Activated CD8-positive, alpha-beta T cell treated with anti-CD3 and anti-CD28 coated beads for 36 hours (primary cell): ENCODE data around the gene RET. TPM values are rescaled to one million over a fixed set of nuclear protein-coding genes. Genes with fewer than 3 reads are reported as not detected.

Experiments used
- ATAC-seq: fragments of 200-7000 bp; cut with Tn5 transposase; one replicate; pipeline ENCODE4 v1.10.0; 2021; ENCODE audit warnings: mild to moderate bottlenecking, moderate library complexity
- CTCF ChIA-PET: fragments of 350-600 bp; sonication (Branson Sonifier 250); formaldehyde crosslinking; loops from one replicate; lab custom pipeline; 2021; ENCODE audit warnings: antibody characterized with exemption; lab: Charles Lee
- POLR2A ChIA-PET: fragments of 350-600 bp; sonication (Branson Sonifier 250); formaldehyde crosslinking; loops from one replicate; lab custom pipeline; 2021; ENCODE audit warnings: antibody characterized with exemption; lab: Charles Lee
- DNase-seq: peaks from one replicate; pipeline ENCODE4 v3.0.0-alpha.2; 2020
- H3K27ac Mint-ChIP-seq: one replicate; pipeline ENCODE4 v1.8.0; 2021; ENCODE audit warnings: mild to moderate bottlenecking, mixed read lengths
- H3K27me3 Mint-ChIP-seq: one replicate; pipeline ENCODE4 v1.8.0; 2021; ENCODE audit warnings: mixed read lengths
- H3K36me3 Mint-ChIP-seq: one replicate; pipeline ENCODE4 v1.8.0; 2021; ENCODE audit warnings: low read depth, mixed read lengths
- H3K4me1 Mint-ChIP-seq: one replicate; pipeline ENCODE4 v1.8.0; 2021; ENCODE audit warnings: low read depth, mixed read lengths
- H3K4me3 Mint-ChIP-seq: one replicate; pipeline ENCODE4 v1.8.0; 2021; ENCODE audit warnings: mild to moderate bottlenecking, moderate library complexity, mixed read lengths
- H3K9me3 Mint-ChIP-seq: one replicate; pipeline ENCODE4 v1.8.0; 2021; ENCODE audit warnings: mixed read lengths
- intact Hi-C: fragments of 100-400 bp; cut with micrococcal nuclease; formaldehyde crosslinking; loops from one replicate; pipeline ENCODE4 v1.10.0; 2022
- total RNA-seq, 2 experiments: library from RNA; stranded (reverse); gene quantifications; one replicate each; pipeline ENCODE4 v1.2.3, GENCODE V29; 2021
- TF ChIP-seq, protein P1 (sequence below): fragments of 200-600 bp; IDR thresholded peaks from one replicate; pipeline ENCODE4 v1.8.0; 2022; ENCODE audit warnings: antibody characterized with exemption, mild to moderate bottlenecking

RET gene
- total RNA-seq, 2 experiments from 2014 or later = 0.13 to 0.47 TPM

DNA sequence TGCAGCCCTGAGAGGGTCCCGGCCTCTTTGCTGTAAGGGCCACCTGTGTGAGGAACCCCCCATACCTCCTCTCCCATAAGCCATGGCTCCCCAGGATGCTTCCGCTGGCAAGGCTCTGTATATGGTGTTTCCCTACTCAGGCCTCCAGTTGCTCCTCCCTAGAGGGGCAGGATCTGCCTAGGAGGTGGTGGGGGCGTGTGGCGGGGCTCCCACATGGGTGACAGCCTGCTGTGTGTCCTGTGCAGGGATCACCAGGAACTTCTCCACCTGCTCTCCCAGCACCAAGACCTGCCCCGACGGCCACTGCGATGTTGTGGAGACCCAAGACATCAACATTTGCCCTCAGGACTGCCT lies 35.7 kb downstream of the RET start:
- Mint-ChIP-seq H3K4me3 (no peak overlapping the region), H3K27me3 (no peaks in the 10 kb centered on the region), H3K4me1 (no peaks in the 10 kb centered on the region), H3K36me3 (no peaks in the 10 kb centered on the region), H3K9me3 (no peaks in the 10 kb centered on the region), H3K27ac (no peak overlapping the region)
- TF ChIP-seq, protein P1, sequence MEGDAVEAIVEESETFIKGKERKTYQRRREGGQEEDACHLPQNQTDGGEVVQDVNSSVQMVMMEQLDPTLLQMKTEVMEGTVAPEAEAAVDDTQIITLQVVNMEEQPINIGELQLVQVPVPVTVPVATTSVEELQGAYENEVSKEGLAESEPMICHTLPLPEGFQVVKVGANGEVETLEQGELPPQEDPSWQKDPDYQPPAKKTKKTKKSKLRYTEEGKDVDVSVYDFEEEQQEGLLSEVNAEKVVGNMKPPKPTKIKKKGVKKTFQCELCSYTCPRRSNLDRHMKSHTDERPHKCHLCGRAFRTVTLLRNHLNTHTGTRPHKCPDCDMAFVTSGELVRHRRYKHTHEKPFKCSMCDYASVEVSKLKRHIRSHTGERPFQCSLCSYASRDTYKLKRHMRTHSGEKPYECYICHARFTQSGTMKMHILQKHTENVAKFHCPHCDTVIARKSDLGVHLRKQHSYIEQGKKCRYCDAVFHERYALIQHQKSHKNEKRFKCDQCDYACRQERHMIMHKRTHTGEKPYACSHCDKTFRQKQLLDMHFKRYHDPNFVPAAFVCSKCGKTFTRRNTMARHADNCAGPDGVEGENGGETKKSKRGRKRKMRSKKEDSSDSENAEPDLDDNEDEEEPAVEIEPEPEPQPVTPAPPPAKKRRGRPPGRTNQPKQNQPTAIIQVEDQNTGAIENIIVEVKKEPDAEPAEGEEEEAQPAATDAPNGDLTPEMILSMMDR = no peak
- ATAC-seq (no peak), DNase-seq (no peak)
- intact Hi-C loops = no loop called here
- ChIA-PET POLR2A (no interaction called here), CTCF (no interaction called here)

DNA sequence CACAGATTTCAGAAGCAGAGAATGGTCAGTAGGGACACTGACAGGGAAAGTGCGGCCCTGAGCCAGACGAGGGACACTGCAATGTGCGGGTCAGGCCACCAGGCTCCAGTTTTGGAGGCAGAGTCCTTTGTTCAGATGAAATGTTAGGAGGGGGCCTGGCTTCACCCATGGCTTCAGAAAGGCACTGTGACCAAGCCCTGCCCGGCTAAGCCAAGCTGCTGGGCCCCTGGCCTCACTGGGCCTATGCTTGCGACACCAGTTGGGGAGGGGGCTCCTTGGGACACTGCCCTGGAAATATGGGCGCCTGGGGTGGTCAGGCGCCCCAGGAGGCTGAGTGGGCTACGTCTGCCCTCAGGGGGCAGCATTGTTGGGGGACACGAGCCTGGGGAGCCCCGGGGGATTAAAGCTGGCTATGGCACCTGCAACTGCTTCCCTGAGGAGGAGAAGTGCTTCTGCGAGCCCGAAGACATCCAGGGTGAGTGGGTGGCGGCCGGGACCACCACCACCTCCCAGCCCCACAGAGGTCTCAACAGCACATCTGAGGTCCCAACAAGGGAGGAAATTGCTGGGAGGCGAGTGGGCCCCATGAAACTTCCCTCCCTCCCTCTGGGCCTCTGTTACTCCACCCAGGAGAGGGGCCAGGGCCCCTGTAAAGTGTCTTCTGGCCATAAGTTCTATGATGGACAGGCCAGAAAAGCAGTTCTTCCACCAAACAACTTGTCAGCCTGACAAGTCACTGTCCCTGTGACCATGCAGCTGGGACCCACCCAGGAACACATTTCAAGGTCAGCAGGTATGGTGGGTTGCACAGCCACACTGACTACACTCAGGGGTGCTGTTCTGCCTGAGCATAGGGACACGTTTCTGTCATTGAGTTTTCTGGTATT lies 36.6 kb downstream of the RET start:
- Mint-ChIP-seq H3K27ac (no peak overlapping the region), H3K9me3 (no peaks in the 10 kb centered on the region)

DNA sequence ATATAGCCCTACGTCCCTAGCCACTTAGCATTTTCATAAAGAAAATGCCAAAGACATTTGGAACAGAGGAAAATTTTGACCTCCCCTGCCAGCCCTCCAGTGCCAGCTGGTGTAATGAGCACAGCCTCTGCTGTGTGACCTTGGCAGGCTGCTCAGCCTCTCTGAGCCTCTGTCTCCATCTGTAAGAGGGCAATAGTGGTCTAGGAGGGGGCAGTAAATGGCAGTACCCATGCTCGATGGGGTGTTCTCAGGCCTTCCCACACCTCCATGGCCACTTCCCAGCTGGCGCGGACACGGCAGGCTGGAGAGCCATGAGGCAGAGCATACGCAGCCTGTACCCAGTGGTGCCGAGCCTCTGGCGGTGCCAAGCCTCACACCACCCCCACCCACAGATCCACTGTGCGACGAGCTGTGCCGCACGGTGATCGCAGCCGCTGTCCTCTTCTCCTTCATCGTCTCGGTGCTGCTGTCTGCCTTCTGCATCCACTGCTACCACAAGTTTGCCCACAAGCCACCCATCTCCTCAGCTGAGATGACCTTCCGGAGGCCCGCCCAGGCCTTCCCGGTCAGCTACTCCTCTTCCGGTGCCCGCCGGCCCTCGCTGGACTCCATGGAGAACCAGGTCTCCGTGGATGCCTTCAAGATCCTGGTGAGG lies 37.3 kb downstream of the RET start:
- Mint-ChIP-seq H3K4me1 (peaks cover 2% of the 10 kb centered on the region), H3K9me3 (no peaks in the 10 kb centered on the region), H3K36me3 (no peaks in the 10 kb centered on the region), H3K4me3 (no peak overlapping the region), H3K27me3 (no peaks in the 10 kb centered on the region), H3K27ac (no peak overlapping the region)
- DNase-seq (no peak), ATAC-seq (no peak)
- ChIA-PET POLR2A (no interaction called here), CTCF (no interaction called here)
- TF ChIP-seq, protein P1 = no peak
- intact Hi-C loops = no loop called here

More for the DNA sequence above, 36.6 kb downstream of the RET start:
- TF ChIP-seq, protein P1 = no peak
- Mint-ChIP-seq H3K27me3 (no peaks in the 10 kb centered on the region), H3K4me1 (no peaks in the 10 kb centered on the region), H3K36me3 (no peaks in the 10 kb centered on the region), H3K4me3 (no peak overlapping the region)
- intact Hi-C loops = no loop called here
- ChIA-PET POLR2A (no interaction called here), CTCF (no interaction called here)
- ATAC-seq (no peak), DNase-seq (no peak)

DNA sequence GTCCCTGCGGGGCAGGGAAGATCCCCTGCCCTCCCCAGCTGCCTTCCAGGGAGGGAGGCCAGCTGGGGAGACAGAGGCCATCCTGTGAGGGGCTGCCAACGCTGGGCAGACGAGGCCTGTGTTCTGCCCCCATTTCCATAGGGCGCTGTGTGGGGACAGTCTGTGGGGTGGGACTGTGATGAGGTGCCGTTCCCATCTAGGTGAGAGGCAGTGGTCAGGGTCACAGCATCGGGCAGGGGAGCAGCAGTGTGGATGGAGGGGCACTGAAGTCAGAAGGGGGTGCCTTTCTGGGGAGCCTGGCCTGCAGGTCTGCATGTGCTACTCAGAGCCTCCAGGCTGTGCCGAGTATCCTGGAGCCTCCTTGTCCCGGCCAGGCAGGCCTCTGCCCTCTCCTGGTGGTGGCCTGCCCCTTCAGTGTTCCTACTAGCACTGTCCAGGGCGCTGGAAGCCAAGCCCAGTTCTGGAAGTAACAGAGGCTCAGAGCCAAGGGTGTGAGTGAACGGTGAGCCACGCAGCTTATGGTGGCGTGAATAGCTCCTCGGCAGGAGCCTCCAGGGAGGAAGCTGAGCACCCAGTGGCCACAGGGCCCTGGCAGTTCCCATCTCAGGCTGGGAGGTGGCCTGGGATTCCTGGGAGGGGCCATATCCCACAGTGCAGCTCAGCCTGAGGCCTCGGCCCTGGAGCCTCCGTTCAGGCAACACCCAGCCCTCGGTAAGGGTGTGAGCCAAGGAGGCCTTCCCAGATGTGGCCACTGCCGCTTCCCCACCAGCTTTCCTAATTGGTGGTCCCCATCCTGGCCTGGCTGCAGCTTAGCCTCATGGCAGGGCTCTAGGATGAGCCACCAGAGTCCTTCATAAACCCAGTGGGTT lies 38.1 kb downstream of the RET start:
- peaks cover 2% of the 10 kb centered on the region for H3K4me1 Mint-ChIP-seq
- intact Hi-C loops = no loop called here
- POLR2A ChIA-PET = no interaction called here
- CTCF ChIA-PET = no interaction called here
- no peak overlapping the region for H3K4me3 Mint-ChIP-seq
- DNase-seq (no peak), ATAC-seq (no peak)
- TF ChIP-seq, protein P1 = no peak
- no peaks in the 10 kb centered on the region for H3K9me3 Mint-ChIP-seq
- H3K27ac Mint-ChIP-seq = no peak overlapping the region
- no peaks in the 10 kb centered on the region for H3K27me3 Mint-ChIP-seq
- no peaks in the 10 kb centered on the region for H3K36me3 Mint-ChIP-seq
